Panc1 (cell line): Measurements from ENCODE around the gene PTDSS2. TPM values are rescaled to one million over a fixed set of nuclear protein-coding genes. Genes with fewer than 3 reads are reported as not detected.
"Not testable (repeated sequence)": the region's sequence is repeated elsewhere in the genome, so short reads cannot be mapped to it uniquely, and the experiment has no call there.

Source experiments
- ATAC-seq: fragments of 200-7000 bp; cut with Tn5 transposase; 2 replicates; pipeline ENCODE4 v1.9.1; 2020; ENCODE audit warnings: mild to moderate bottlenecking, moderate library complexity
- BruUV-seq: library from RNA; stranded (reverse); fragments of 400-500 nt; replicated peaks from 2 replicates; lab custom pipeline; 2021; lab: Mats Ljungman, UMichigan
- CTCF ChIA-PET: fragments of 300-600 bp; sonication (Branson Sonifier 250); formaldehyde crosslinking; loops from one replicate; lab custom pipeline; 2022; ENCODE audit warnings: antibody characterized with exemption; lab: Charles Lee
- POLR2A ChIA-PET: fragments of 300-600 bp; sonication (Branson Sonifier 250); formaldehyde crosslinking; loops from one replicate; lab custom pipeline; 2022; ENCODE audit warnings: antibody characterized with exemption; lab: Charles Lee
- DNase-seq: peaks from one replicate; pipeline ENCODE4 v3.0.0-alpha.2; 2010; ENCODE audit warnings: low read depth, low spot score
- H3K27ac ChIP-seq: 2 replicates; pipeline ENCODE4 v1.5.1; 2011; ENCODE audit warnings: mild to moderate bottlenecking, low read length, inconsistent platforms
- H3K27me3 ChIP-seq: fragments of 200-500 bp; sonication (Bioruptor generic); 2 replicates; pipeline ENCODE4 v1.6.0; 2014; ENCODE audit warnings: low read length, inconsistent platforms; ENCODE audit not compliant: control insufficient read depth, insufficient read depth
- H3K36me3 ChIP-seq: fragments of 200-500 bp; sonication (Bioruptor generic); 2 replicates; pipeline ENCODE4 v1.5.1; 2014; ENCODE audit warnings: inconsistent platforms, mild to moderate bottlenecking, low read length, moderate library complexity; ENCODE audit not compliant: control insufficient read depth, insufficient read depth
- H3K4me1 ChIP-seq: 2 replicates; pipeline ENCODE4 v1.5.1; 2011; ENCODE audit warnings: inconsistent platforms, mild to moderate bottlenecking, low read length, moderate library complexity; ENCODE audit not compliant: control insufficient read depth, insufficient read depth
- H3K4me3 ChIP-seq, 2 experiments: 2 replicates each; pipeline ENCODE4 v1.5.1; 2011 to 2012; ENCODE audit warnings: low read depth in 2 of 2, low read length in 2 of 2, mild to moderate bottlenecking in 2 of 2, inconsistent platforms in 1 of 2, moderate library complexity in 1 of 2
- H3K9me3 ChIP-seq: fragments of 200-500 bp; sonication (Bioruptor generic); 2 replicates; pipeline ENCODE4 v1.5.1; 2014; ENCODE audit warnings: low read depth, mild to moderate bottlenecking, inconsistent platforms, low read length, moderate library complexity; ENCODE audit not compliant: control insufficient read depth, insufficient read depth
- POLR2AphosphoS5 ChIP-seq: IDR thresholded peaks from 2 replicates; pipeline ENCODE4 v1.6.1; 2012; ENCODE audit warnings: mild to moderate bottlenecking, low read depth, low read length, moderate library complexity
- REST ChIP-seq, 2 experiments: IDR thresholded peaks; 2 replicates each; pipeline ENCODE4 v1.6.1; 2011 to 2012; ENCODE audit warnings: low read depth in 2 of 2, control low read depth in 1 of 2, low read length in 1 of 2, mild to moderate bottlenecking in 1 of 2, moderate library complexity in 1 of 2; ENCODE audit not compliant: insufficient read depth in 1 of 2
- SIN3A ChIP-seq: IDR thresholded peaks from 2 replicates; pipeline ENCODE4 v1.6.1; 2012; ENCODE audit warnings: low read depth, mild to moderate bottlenecking, low read length, moderate library complexity, borderline replicate concordance; ENCODE audit not compliant: insufficient read depth
- TCF7L2 ChIP-seq: IDR thresholded peaks from 2 replicates; pipeline ENCODE4 v1.6.1; 2011; ENCODE audit warnings: mild to moderate bottlenecking, low read depth, low read length, inconsistent platforms
- in situ Hi-C: cut with HindIII; loops from 2 replicates; pipeline ENCODE4 v1.10.0; 2016; ENCODE audit warnings: low sequenced_read_pairs, low pct_unique_long_range_greater_than_20kb
- intact Hi-C: fragments of 100-400 bp; cut with micrococcal nuclease; formaldehyde crosslinking; loops from one replicate; pipeline ENCODE4 v1.10.0; 2022; ENCODE audit not compliant: unreplicated experiment
- total RNA-seq: library from RNA; stranded (reverse); gene quantifications from one replicate; pipeline ENCODE4 v1.2.1, GENCODE V29; 2021; ENCODE audit not compliant: unreplicated experiment
- TF ChIP-seq, protein P1 (sequence below): fragments of 450-650 bp; IDR thresholded peaks from 2 replicates; pipeline ENCODE4 v1.5.1; 2017; ENCODE audit warnings: mild to moderate bottlenecking

The PTDSS2 gene
- total RNA-seq, 1 experiment from 2014 or later, result 103 TPM

- no peak for TF ChIP-seq SIN3A
- no peak for TF ChIP-seq REST (IDR thresholded peaks at IDR 0.05; ENCODE audit: insufficient read depth in 1 of 2, low read depth in 2 of 2, low read length in 1 of 2)
- TF ChIP-seq, protein P1, sequence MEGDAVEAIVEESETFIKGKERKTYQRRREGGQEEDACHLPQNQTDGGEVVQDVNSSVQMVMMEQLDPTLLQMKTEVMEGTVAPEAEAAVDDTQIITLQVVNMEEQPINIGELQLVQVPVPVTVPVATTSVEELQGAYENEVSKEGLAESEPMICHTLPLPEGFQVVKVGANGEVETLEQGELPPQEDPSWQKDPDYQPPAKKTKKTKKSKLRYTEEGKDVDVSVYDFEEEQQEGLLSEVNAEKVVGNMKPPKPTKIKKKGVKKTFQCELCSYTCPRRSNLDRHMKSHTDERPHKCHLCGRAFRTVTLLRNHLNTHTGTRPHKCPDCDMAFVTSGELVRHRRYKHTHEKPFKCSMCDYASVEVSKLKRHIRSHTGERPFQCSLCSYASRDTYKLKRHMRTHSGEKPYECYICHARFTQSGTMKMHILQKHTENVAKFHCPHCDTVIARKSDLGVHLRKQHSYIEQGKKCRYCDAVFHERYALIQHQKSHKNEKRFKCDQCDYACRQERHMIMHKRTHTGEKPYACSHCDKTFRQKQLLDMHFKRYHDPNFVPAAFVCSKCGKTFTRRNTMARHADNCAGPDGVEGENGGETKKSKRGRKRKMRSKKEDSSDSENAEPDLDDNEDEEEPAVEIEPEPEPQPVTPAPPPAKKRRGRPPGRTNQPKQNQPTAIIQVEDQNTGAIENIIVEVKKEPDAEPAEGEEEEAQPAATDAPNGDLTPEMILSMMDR, result no peak
- no peak for TF ChIP-seq TCF7L2
- no peak for TF ChIP-seq POLR2AphosphoS5
- Histone ChIP-seq H3K9me3 (no peaks in the 10 kb centered on the region), H3K36me3 (no peaks in the 10 kb centered on the region), H3K27me3 (no peaks in the 10 kb centered on the region), H3K4me3 (no peak overlapping the region), H3K27ac (no peak overlapping the region), H3K4me1 (peaks cover 6% of the 10 kb centered on the region)
- intact Hi-C loops (no loop called here), in situ Hi-C loops (no loop called here)
- ATAC-seq (no peak), DNase-seq (no peak)
- no TSS peak for BruUV-seq
- ChIA-PET CTCF (no interaction called here), POLR2A (no interaction called here)
Observed at GRCh38 chr11:422249-422656, 27.8 kb upstream of the PTDSS2 start.

DNA sequence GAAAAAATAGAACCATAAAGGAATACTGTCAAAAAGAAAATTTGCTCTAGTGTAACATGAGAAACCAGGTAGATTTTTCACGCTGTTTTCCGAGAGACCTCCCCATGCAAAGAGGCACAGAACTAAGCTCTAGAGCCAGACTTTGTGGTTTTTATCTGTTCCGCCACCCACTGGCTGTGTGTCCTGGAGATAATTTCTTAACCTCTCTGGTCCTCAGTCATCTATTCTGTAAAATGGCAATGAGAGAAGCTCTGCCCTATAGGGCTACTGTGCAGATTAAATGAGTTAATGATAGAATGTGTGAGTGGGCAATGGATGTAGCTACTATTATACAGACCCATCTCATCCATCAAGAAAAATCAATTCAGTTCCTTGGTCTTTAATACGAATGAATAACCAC lies 25.8 kb upstream of the PTDSS2 start:
- no peaks in the 10 kb centered on the region for H3K27me3 ChIP-seq
- ATAC-seq (no peak), DNase-seq (no peak)
- no peak overlapping the region for H3K27ac ChIP-seq
- in situ Hi-C loops, result no loop called here
- no peaks in the 10 kb centered on the region for H3K4me1 ChIP-seq
- CTCF ChIA-PET, result interaction anchor here (0.6 kb wide), 1 partner anchor 24 kb away, joined by 3 read pairs; no protein-coding TSS in a partner anchor
- no peaks in the 10 kb centered on the region for H3K9me3 ChIP-seq
- TF ChIP-seq REST (IDR thresholded peaks at IDR 0.05; ENCODE audit: insufficient read depth in 1 of 2, low read depth in 2 of 2, low read length in 1 of 2) (no peak), SIN3A (no peak), POLR2AphosphoS5 (no peak), TCF7L2 (no peak)
- TF ChIP-seq, protein P1, result no peak
- no TSS peak for BruUV-seq
- no peaks in the 10 kb centered on the region for H3K36me3 ChIP-seq
- POLR2A ChIA-PET, result no interaction called here
- no peak overlapping the region for H3K4me3 ChIP-seq
- intact Hi-C loops, result no loop called here

GRCh38 chr11:424766-425165 lies 25.3 kb upstream of the PTDSS2 start:
- H3K4me1 ChIP-seq, H3K27ac ChIP-seq, POLR2A ChIA-PET, ATAC-seq, intact Hi-C loops, H3K4me3 ChIP-seq, DNase-seq, H3K9me3 ChIP-seq, in situ Hi-C loops, H3K36me3 ChIP-seq, H3K27me3 ChIP-seq, BruUV-seq: not testable (repeated sequence)
- CTCF ChIA-PET, result interaction anchor here (0.6 kb wide), 1 partner anchor 23 kb away, joined by 3 read pairs; no protein-coding TSS in a partner anchor
